Muscle of arm (tissue), 12 donors: ENCODE measurements around the gene SNX8. TPM values are rescaled to one million over a fixed set of nuclear protein-coding genes. Genes with fewer than 3 reads are reported as not detected.

ENCODE experiments used
- DNase-seq: peaks from one replicate; pipeline ENCODE4 v3.0.0-alpha.2; 2013
- polyA plus RNA-seq, 12 donors: library from polyadenylated mRNA; unstranded; fragments of 120-200 nt; gene quantifications; one replicate each; pipeline ENCODE4 v1.2.1, GENCODE V29; 2013; ENCODE audit not compliant: insufficient read length in 12 of 12

The SNX8 gene
- polyA plus RNA-seq, 12 donors, result 14.1 to 40.2 (median 27.0) TPM; not detected in 1

GRCh38 chr7:2299131-2299829 lies 15.0 kb downstream of the SNX8 start:
- no peak for DNase-seq

- DNase-seq, result no peak
These were observed 17.4 kb downstream of the SNX8 start for GRCh38 chr7:2296832-2297231.

GRCh38 chr7:2295936-2296620 lies 18.2 kb downstream of the SNX8 start:
- no peak for DNase-seq

- DNase-seq, result no peak
These were observed 23.4 kb downstream of the SNX8 start for GRCh38 chr7:2290877-2291276.

- DNase-seq, result no peak
These were observed 24.6 kb downstream of the SNX8 start for GRCh38 chr7:2289621-2290020.

- peak; percentile 94 for DNase-seq
These were observed 25.1 kb downstream of the SNX8 start for GRCh38 chr7:2289111-2289586.

GRCh38 chr7:2288503-2288902 lies 25.7 kb downstream of the SNX8 start:
- no peak for DNase-seq

GRCh38 chr7:2287745-2288144 lies 26.5 kb downstream of the SNX8 start:
- DNase-seq, result no peak

- DNase-seq, result no peak
These were observed 31.2 kb downstream of the SNX8 start for GRCh38 chr7:2283074-2283473.

GRCh38 chr7:2282185-2282751 lies 32.0 kb downstream of the SNX8 start:
- DNase-seq, result no peak

GRCh38 chr7:2281541-2281940 lies 32.7 kb downstream of the SNX8 start:
- DNase-seq, result peak; percentile 84

GRCh38 chr7:2280424-2280823 lies 33.8 kb downstream of the SNX8 start:
- DNase-seq, result no peak

GRCh38 chr7:2279896-2280295 lies 34.3 kb downstream of the SNX8 start:
- peak; percentile 85 for DNase-seq

- no peak for DNase-seq
These were observed 36.2 kb downstream of the SNX8 start for GRCh38 chr7:2278026-2278425.

- DNase-seq, result no peak
These were observed 38.1 kb downstream of the SNX8 start for GRCh38 chr7:2276107-2276506.

GRCh38 chr7:2275101-2275500 lies 39.1 kb downstream of the SNX8 start:
- no peak for DNase-seq

- DNase-seq, result no peak
These were observed 39.6 kb downstream of the SNX8 start for GRCh38 chr7:2274666-2275065.

- DNase-seq, result no peak
These were observed 40.4 kb downstream of the SNX8 start for GRCh38 chr7:2273866-2274265.

- DNase-seq, result no peak
These were observed 42.2 kb downstream of the SNX8 start for GRCh38 chr7:2272031-2272430.

- no peak for DNase-seq
These were observed 42.8 kb downstream of the SNX8 start for GRCh38 chr7:2271273-2272026.

GRCh38 chr7:2270495-2270894 lies 43.7 kb downstream of the SNX8 start:
- no peak for DNase-seq

- DNase-seq, result no peak
These were observed 44.2 kb downstream of the SNX8 start for GRCh38 chr7:2269991-2270460.
